Memory B cell (primary cell): ENCODE results near the gene PKDREJ.
"Not testable (repeated sequence)": the region's sequence is repeated elsewhere in the genome, so short reads cannot be mapped to it uniquely, and the experiment has no call there.

Experiments
- ATAC-seq: fragments of 150-1000 bp; cut with Tn5 transposase; 2 replicates; pipeline ENCODE4 v1.10.0; 2021; ENCODE audit warnings: low read depth, mild to moderate bottlenecking, moderate library complexity
- DNase-seq, 2 donors: peaks; one replicate each; pipeline ENCODE4 v3.0.0; 2022; ENCODE audit warnings: low spot score in 2 of 2
- H3K27ac Mint-ChIP-seq: one replicate; pipeline ENCODE4 v1.8.0; 2022; ENCODE audit warnings: mild to moderate bottlenecking, moderate library complexity, mixed read lengths
- H3K27me3 Mint-ChIP-seq: one replicate; pipeline ENCODE4 v1.8.0; 2022; ENCODE audit warnings: mixed read lengths
- H3K36me3 Mint-ChIP-seq: one replicate; pipeline ENCODE4 v1.8.0; 2022; ENCODE audit warnings: mild to moderate bottlenecking, mixed read lengths
- H3K4me1 Mint-ChIP-seq: one replicate; pipeline ENCODE4 v1.8.0; 2022; ENCODE audit warnings: mixed read lengths
- H3K4me3 Mint-ChIP-seq: one replicate; pipeline ENCODE4 v1.8.0; 2022; ENCODE audit warnings: mild to moderate bottlenecking, moderate library complexity, mixed read lengths
- H3K9me3 Mint-ChIP-seq: one replicate; pipeline ENCODE4 v1.8.0; 2022; ENCODE audit warnings: mixed read lengths

The PKDREJ gene

GRCh38 chr22:46264520-46264919 is 1.4 kb upstream of the PKDREJ start:
- H3K36me3 Mint-ChIP-seq, H3K4me3 Mint-ChIP-seq, DNase-seq, H3K4me1 Mint-ChIP-seq, H3K27ac Mint-ChIP-seq, H3K9me3 Mint-ChIP-seq, ATAC-seq: not testable (repeated sequence)
- peaks cover 16% of the 10 kb centered on the region for H3K27me3 Mint-ChIP-seq

- DNase-seq (peak in 1 of 2 donors; percentile 17), ATAC-seq (peak; percentile 58)
- Mint-ChIP-seq H3K9me3 (no peaks in the 10 kb centered on the region), H3K27me3 (peaks cover 19% of the 10 kb centered on the region), H3K36me3 (no peaks in the 10 kb centered on the region), H3K27ac (no peak overlapping the region), H3K4me3 (peak overlapping the region; percentile 61), H3K4me1 (peaks cover 5% of the 10 kb centered on the region)
Observed at GRCh38 chr22:46262449-46263215, 511 bp downstream of the PKDREJ start.

GRCh38 chr22:46260038-46260437 is 3.1 kb downstream of the PKDREJ start:
- no peak overlapping the region for H3K4me3 Mint-ChIP-seq

GRCh38 chr22:46259374-46259773 is 3.8 kb downstream of the PKDREJ start:
- no peak overlapping the region for H3K27ac Mint-ChIP-seq
- H3K36me3 Mint-ChIP-seq = no peaks in the 10 kb centered on the region
- no peak for ATAC-seq
- no peak for DNase-seq
- peaks cover 18% of the 10 kb centered on the region for H3K27me3 Mint-ChIP-seq
- H3K4me1 Mint-ChIP-seq = no peaks in the 10 kb centered on the region
- H3K4me3 Mint-ChIP-seq = no peak overlapping the region
- no peaks in the 10 kb centered on the region for H3K9me3 Mint-ChIP-seq

More at GRCh38 chr22:46260038-46260437, 3.1 kb downstream of the PKDREJ start:
- H3K27me3 Mint-ChIP-seq = peaks cover 19% of the 10 kb centered on the region
- H3K27ac Mint-ChIP-seq = no peak overlapping the region
- no peaks in the 10 kb centered on the region for H3K36me3 Mint-ChIP-seq
- no peak for ATAC-seq
- no peak for DNase-seq
- no peaks in the 10 kb centered on the region for H3K9me3 Mint-ChIP-seq
- no peaks in the 10 kb centered on the region for H3K4me1 Mint-ChIP-seq

GRCh38 chr22:46256358-46256958 is 6.7 kb downstream of the PKDREJ start:
- no peaks in the 10 kb centered on the region for H3K36me3 Mint-ChIP-seq
- no peak overlapping the region for H3K4me3 Mint-ChIP-seq
- DNase-seq (no peak), ATAC-seq (no peak)
- no peak overlapping the region for H3K27ac Mint-ChIP-seq
- no peaks in the 10 kb centered on the region for H3K9me3 Mint-ChIP-seq
- H3K4me1 Mint-ChIP-seq = peaks cover 3% of the 10 kb centered on the region
- H3K27me3 Mint-ChIP-seq = peaks cover 6% of the 10 kb centered on the region

GRCh38 chr22:46251816-46252380 is 11.2 kb downstream of the PKDREJ start:
- Mint-ChIP-seq H3K27me3 (no peaks in the 10 kb centered on the region), H3K27ac (no peak overlapping the region), H3K4me1 (peaks cover 15% of the 10 kb centered on the region), H3K36me3 (no peaks in the 10 kb centered on the region), H3K9me3 (no peaks in the 10 kb centered on the region), H3K4me3 (no peak overlapping the region)
- DNase-seq (no peak), ATAC-seq (no peak)

GRCh38 chr22:46251266-46251665 is 11.9 kb downstream of the PKDREJ start:
- no peak for DNase-seq
- no peak for ATAC-seq
- H3K27ac Mint-ChIP-seq = peak overlapping the region; percentile 67
- H3K4me1 Mint-ChIP-seq = peaks cover 17% of the 10 kb centered on the region
- H3K4me3 Mint-ChIP-seq = peak overlapping the region; percentile 86
- H3K36me3 Mint-ChIP-seq = no peaks in the 10 kb centered on the region
- H3K27me3 Mint-ChIP-seq = no peaks in the 10 kb centered on the region
- no peaks in the 10 kb centered on the region for H3K9me3 Mint-ChIP-seq

GRCh38 chr22:46250783-46251125 is 12.4 kb downstream of the PKDREJ start:
- no peak for DNase-seq
- H3K27me3 Mint-ChIP-seq = no peaks in the 10 kb centered on the region
- no peak for ATAC-seq
- H3K27ac Mint-ChIP-seq = peak overlapping the region; percentile 67
- no peaks in the 10 kb centered on the region for H3K9me3 Mint-ChIP-seq
- H3K4me3 Mint-ChIP-seq = peak overlapping the region; percentile 86
- H3K4me1 Mint-ChIP-seq = peaks cover 17% of the 10 kb centered on the region
- no peaks in the 10 kb centered on the region for H3K36me3 Mint-ChIP-seq

- peak within 1 kb of the TSS; percentile 86 for H3K4me3 Mint-ChIP-seq
- peaks cover 17% of the 10 kb centered on the region for H3K4me1 Mint-ChIP-seq
- peak; percentile 79 to 85 for DNase-seq
- H3K9me3 Mint-ChIP-seq = no peaks in the 10 kb centered on the region
- peak; percentile 93 for ATAC-seq
- peaks cover 2% of the 10 kb centered on the region for H3K36me3 Mint-ChIP-seq
- H3K27ac Mint-ChIP-seq = peak within 1 kb of the TSS; percentile 67
- no peaks in the 10 kb centered on the region for H3K27me3 Mint-ChIP-seq
Observed at GRCh38 chr22:46250035-46250782, 12.9 kb downstream of the PKDREJ start, which contains the start of gene CDPF1. CDPF1 (minus strand) TSS chr22:46250293; CDS start chr22:46248284, 2,009 bp downstream.

- peaks cover 7% of the 10 kb centered on the region for H3K36me3 Mint-ChIP-seq
- no peak overlapping the region for H3K27ac Mint-ChIP-seq
- H3K4me1 Mint-ChIP-seq = peaks cover 17% of the 10 kb centered on the region
- DNase-seq = no peak
- ATAC-seq = no peak
- H3K9me3 Mint-ChIP-seq = no peaks in the 10 kb centered on the region
- H3K27me3 Mint-ChIP-seq = no peaks in the 10 kb centered on the region
- H3K4me3 Mint-ChIP-seq = no peak overlapping the region
Observed at GRCh38 chr22:46247443-46247975, 15.6 kb downstream of the PKDREJ start.

- Mint-ChIP-seq H3K9me3 (no peaks in the 10 kb centered on the region), H3K4me3 (no peak overlapping the region), H3K36me3 (peaks cover 7% of the 10 kb centered on the region), H3K27me3 (no peaks in the 10 kb centered on the region), H3K27ac (no peak overlapping the region), H3K4me1 (peaks cover 11% of the 10 kb centered on the region)
- no peak for ATAC-seq
- no peak for DNase-seq
Observed at GRCh38 chr22:46246178-46246577, 17.0 kb downstream of the PKDREJ start.

GRCh38 chr22:46245511-46245910 is 17.6 kb downstream of the PKDREJ start:
- H3K4me1 Mint-ChIP-seq = peaks cover 9% of the 10 kb centered on the region
- no peak overlapping the region for H3K27ac Mint-ChIP-seq
- ATAC-seq = no peak

GRCh38 chr22:46244771-46245170 is 18.4 kb downstream of the PKDREJ start:
- Mint-ChIP-seq H3K27ac (no peak overlapping the region), H3K36me3 (peaks cover 7% of the 10 kb centered on the region), H3K4me3 (no peak overlapping the region), H3K27me3 (no peaks in the 10 kb centered on the region), H3K9me3 (no peaks in the 10 kb centered on the region), H3K4me1 (peaks cover 10% of the 10 kb centered on the region)
- DNase-seq = no peak
- no peak for ATAC-seq

More at GRCh38 chr22:46245511-46245910, 17.6 kb downstream of the PKDREJ start:
- DNase-seq = no peak
- Mint-ChIP-seq H3K4me3 (no peak overlapping the region), H3K9me3 (no peaks in the 10 kb centered on the region), H3K27me3 (no peaks in the 10 kb centered on the region), H3K36me3 (peaks cover 7% of the 10 kb centered on the region)

- Mint-ChIP-seq H3K4me3 (no peak overlapping the region), H3K4me1 (peaks cover 10% of the 10 kb centered on the region), H3K9me3 (no peaks in the 10 kb centered on the region), H3K27ac (no peak overlapping the region), H3K27me3 (no peaks in the 10 kb centered on the region), H3K36me3 (peaks cover 9% of the 10 kb centered on the region)
- no peak for DNase-seq
- no peak for ATAC-seq
Observed at GRCh38 chr22:46242076-46242475, 21.1 kb downstream of the PKDREJ start.
